Hippocampal formation (tissue), 2 donors: ENCODE results near the gene JUND.

ENCODE experiments used
- DNase-seq, 2 donors: peaks; one replicate each; lab custom pipeline; 2025; lab: John Stamatoyannopoulos, UW

Gene JUND

DNA sequence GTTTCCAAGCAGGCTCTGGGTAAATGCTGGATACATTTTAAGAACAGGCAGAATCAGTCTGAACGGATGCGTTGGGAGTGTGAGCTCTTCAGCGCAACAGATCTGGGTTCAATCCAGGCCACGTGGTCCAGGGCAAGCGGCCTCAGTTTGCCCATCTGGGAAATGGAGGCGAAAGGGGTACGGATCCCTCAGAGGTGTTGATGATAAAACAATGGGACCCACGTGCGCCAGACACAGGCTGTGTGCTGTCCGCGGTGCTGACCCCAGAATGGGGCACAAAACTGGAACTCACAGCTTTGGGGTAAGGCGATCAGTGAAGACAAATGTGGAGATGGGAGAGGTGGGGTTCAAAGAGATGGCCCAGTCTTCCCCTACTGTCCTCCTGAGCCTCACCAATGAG, 42.1 kb downstream of the JUND start:
- DNase-seq = no peak

DNA sequence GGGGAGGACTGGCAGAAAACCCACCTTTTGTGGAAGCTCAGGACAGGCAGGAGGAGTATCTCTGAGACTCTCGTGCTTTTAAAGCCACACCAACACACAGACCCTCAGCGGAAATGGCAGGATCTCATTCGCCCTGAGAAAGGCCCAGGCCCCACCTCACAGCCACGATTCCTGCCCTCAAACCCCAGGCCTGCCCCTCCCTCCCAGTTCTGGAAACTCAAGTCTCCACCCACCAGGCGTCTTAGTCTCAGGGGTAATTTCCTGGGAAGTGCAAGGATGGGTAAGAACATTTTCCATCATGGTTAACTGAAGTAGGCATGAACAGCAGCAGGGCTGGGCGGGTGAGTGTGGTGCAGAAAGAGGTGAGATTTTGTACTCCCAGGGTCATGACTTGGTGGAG, 47.2 kb downstream of the JUND start:
- DNase-seq = no peak

DNA sequence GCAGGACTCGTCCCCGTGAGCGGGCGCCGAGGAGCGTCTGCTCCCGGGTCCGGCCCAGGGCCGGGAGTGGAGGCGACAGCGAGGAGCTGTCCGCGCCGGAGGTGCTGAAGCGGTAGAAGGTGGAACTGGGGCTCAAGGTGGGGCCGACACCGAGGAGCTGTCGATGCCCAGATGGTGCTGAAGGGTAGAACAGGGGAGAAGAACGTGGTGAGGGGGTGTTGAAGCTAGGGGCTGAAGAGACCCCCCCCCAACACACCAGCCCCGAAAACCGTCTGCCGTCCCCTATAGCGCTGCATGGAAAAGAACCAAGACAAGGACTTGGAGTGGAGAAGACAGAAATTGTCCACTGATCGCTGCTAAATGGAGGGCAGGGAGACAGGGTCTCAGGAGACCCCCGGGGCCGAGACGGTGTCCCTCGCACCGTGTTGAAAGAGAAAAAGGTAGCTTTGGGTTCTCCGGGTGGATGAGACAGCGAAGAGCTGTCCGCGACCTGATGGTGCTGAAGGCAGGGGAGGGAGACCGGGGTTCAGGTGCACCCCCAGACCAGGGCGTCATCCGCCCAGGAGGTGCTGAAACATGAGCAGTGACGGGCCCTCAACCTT, 48.1 kb downstream of the JUND start:
- DNase-seq = no peak

- no peak for DNase-seq
Observed at GRCh38 chr19:18232540-18233223, 48.7 kb downstream of the JUND start.

DNA sequence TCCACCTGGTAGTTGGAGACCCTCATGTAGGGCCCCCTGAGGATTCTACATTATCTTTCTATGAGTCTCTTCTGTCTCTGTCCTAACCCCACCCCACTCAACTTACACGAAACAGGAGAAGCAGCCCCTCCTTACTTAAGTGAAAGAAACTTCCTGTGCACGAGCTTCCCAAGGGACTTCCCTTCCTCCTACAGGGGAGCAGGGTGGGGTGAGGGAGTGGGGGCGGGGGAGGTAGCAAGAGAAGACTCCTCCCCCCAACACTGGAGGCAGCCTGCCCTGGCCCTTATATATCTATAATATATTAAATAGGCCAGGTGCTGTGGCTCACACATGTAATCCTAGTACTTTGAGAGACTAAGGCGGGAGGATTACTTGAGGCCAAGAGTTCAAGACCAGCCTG, 49.6 kb downstream of the JUND start:
- no peak for DNase-seq

DNA sequence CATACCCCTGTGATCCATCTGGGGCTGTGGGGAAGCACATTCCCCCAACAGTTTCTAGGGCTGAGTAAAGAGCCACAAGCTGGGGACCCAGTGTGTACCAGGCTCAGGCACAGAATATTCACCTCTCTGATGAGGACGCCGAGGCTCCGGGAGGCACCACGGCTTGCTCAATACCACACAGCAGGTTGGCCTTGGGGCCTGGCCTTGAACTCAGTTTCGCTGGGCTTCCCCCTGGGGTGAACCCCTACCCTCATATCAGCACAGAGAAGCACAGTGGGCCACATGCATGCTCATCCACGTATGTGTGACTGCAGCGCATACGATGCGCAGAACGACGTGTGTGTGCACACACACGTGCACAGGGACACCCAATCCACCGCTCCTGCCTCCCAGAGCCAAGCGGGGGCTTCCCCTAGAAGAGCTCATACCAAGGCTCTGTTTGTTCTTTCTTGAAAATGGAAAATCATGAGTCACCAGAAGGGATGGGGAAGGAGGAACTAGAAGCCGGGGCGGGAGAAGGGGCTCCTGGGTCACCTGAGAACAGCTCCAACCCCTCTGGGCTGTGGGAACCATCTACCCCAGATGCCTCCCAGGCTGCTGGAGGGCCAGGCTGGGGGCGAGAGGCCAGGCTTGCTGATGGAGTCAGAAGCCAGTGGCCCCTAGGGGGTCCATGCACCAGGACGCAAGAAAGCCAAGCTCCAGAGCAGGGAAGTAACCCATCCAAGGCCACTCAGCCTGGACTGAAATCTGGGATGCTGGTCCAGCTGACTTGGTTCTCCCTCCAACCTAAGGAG, 50.3 kb downstream of the JUND start:
- no peak for DNase-seq

- DNase-seq = no peak
Observed at GRCh38 chr19:18229915-18230314, 51.5 kb downstream of the JUND start.
